HG03095 (cell line): ENCODE measurements around the gene TSPAN18.

Experiments
- ATAC-seq: cut with Tn5 transposase; IDR thresholded peaks from one replicate; pipeline ENCODE4 v1.9.1; 2021; ENCODE audit warnings: moderate library complexity; ENCODE audit not compliant: unreplicated experiment

Gene TSPAN18

DNA sequence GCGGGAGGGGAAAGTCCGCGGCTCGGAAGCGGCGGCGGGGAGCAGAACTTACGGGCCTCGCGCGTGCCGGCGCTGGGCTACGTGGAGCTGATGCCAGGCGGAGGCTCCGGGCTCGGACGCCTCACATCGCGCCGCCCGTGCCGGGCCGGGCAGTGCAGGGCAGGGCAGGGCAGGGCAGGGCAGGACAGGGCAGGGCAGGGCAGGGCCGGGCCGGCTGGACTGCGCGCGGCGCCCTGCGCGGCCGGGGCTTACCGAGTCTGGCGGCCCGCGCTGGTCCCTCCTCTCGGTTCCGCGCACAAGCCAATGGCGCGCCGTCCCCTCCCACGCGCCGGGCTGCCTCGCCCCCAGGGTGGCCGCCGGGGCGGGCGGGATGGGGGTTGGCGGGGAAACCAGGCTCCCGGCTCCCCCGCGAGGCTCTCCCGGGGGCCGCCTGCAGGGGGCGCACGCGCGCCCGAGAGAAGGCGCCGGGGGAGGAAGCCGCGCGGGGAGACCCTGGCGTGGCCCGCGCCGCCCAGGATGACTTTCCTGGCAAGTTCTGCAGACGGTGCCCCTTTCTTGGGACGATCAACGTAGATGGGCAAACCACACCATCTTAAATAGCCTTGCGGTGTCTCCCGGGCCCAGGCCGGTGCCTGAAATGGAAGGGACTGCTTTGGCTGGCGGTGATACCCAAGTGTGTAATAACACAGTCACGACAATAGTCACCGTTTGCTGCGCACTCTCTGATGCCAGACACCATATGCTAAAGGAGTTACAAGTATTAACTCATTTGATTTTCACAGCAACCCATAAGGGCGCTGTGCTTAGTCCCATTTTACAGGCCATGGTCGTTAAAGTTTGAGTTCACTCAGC, 224.1 kb downstream of the TSPAN18 start, which contains the start of gene TP53I11:
Gene TP53I11 (minus strand): TSS at position 259 of the 852 bp plus-strand sequence. CDS start 12,548 bp downstream, outside the sequence.
- ATAC-seq: no peak

DNA sequence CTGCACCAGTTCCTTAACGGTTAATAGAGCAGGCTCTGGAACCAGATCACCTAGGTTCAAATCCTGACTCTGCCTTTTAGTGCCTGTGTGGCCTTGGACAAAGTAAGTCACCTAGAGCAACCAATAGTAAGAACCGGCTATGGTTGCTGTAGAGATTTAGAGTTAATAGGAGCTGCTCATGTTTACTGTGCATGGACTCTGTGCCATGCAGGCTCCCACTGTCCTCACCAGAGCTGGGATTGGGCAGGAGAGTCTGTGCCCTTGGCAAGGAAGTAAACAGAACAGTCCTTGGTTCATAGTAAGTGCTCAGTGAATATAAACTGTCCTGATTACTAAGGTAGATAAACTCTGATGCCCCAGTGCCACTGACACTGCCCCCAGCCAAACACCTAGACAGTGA, 225.3 kb downstream of the TSPAN18 start:
- ATAC-seq: no peak

GRCh38 chr11:44952500-44953260, 225.9 kb downstream of the TSPAN18 start:
- ATAC-seq: no peak

GRCh38 chr11:44954051-44954906, 227.5 kb downstream of the TSPAN18 start:
- no peak for ATAC-seq

DNA sequence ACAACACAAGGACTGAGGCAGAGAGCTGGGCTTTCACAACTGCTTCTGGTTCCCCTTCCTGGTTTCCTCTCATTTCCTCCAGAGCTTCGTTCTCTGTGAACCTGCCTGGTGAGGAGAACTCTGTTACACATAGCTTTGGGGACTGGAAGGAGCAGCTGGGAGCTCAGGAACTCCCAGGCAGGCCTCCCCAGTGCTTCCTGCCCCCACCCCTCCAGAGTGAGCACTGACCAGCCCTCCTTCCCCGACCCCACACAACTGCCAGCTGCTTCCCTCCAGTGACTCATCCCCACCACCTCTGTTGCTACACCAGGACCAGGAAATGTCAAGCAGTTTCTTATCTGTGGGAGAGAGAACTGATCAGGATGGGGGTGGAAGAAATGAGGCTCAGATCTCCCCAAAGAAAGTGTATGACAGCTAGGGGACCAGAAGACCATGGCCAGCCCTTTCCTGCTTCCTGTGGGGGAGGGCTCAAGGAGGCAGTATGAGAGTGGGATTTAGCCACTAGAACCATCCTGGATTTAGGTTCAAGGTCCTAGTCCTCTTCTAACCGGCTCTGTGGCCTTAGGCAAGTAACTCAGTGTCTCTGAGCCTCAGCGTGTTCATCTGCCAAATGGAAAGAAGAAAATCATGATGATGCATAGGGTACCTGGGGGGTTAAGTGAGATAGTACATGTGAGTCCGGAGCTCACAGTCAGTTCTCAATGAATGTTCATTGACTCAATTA, 228.4 kb downstream of the TSPAN18 start:
- no peak for ATAC-seq

- ATAC-seq: no peak
Measured at GRCh38 chr11:44957040-44957515, 230.3 kb downstream of the TSPAN18 start.

DNA sequence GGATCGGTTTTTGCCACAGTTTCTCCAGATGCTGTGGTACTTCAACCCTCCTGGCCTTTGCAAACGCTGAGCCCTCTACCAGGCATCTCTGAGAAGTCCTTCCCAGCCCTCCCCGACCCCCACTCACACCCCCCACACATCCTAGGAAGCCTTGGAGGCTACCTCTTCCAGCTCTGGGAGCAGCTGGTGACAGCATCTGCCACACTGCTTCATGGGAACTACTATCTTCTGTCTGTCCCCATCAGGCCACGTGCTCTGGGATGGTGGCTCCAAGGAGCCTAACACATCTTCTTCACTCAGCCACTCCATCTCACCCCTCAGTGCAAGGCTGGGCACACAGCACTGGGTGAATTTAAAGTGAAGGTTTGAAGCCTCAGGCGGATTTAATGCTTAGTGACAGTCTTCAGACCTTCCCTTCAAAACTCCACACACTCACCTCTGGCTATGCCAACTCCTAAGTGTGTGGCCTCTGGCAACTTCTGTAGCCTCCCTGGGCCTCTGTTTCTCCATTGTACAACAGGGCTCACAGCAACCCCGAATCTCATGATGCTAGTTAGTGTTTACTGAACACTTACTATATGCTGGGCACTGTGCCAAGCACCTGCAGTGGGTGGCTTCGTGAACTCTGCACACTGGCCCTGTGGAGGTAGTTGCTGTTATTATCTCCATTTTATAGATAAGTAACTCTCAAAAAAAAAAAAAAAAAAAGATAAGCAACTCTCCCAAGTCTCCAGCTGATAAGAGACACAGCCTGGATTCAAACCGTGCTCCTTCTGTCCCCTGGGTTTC, 231.2 kb downstream of the TSPAN18 start:
- no peak for ATAC-seq

DNA sequence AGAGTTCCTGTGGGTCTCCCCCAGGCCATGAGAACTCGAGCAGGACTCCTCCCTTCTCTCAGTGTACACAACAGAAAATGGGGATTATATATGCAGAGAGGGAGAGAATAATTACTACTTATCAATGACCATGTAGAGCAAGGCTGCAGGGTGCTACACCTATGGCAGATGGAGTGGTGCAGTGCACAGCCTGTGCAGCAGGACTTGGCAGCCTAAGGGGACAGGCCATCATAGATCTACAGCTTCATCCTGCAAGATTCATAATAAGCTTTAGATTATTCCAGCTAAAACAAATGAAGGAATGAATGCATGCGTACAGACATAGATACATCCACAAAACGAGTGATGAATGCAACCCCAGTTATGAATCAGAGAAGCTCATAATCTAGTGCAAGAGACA, 232.3 kb downstream of the TSPAN18 start:
- no peak for ATAC-seq

- ATAC-seq: no peak
Measured at GRCh38 chr11:44960200-44960845, 233.6 kb downstream of the TSPAN18 start.

DNA sequence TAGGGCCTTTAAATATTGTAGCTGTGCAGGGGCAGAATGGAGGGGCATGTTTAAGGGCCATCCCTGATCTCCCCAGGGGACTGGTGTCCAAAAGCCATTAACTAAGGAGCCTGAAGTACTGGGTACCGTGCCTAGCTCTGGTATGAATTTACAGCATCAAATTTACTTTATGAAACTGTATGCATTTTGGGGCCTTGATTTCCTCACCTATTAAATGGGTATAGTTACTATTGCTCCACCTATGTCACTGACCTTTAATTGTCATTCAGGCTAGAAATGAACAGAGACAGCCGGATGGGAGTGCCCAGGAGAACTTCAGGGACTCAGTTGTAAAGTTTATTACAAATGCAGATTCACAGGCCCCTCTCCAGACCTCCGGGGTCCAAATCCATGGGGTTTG, 235.7 kb downstream of the TSPAN18 start:
- ATAC-seq: no peak

GRCh38 chr11:44963136-44963535, 236.4 kb downstream of the TSPAN18 start:
- ATAC-seq: no peak

- ATAC-seq: no peak
Measured at GRCh38 chr11:44963948-44964347, 237.2 kb downstream of the TSPAN18 start.

- no peak for ATAC-seq
Measured at GRCh38 chr11:44964526-44965209, 237.9 kb downstream of the TSPAN18 start.

- ATAC-seq: no peak
Measured at GRCh38 chr11:44966694-44967093, 239.9 kb downstream of the TSPAN18 start.

GRCh38 chr11:44967930-44968496, 241.3 kb downstream of the TSPAN18 start:
- no peak for ATAC-seq

GRCh38 chr11:44968510-44968909, 241.7 kb downstream of the TSPAN18 start:
- ATAC-seq: no peak

DNA sequence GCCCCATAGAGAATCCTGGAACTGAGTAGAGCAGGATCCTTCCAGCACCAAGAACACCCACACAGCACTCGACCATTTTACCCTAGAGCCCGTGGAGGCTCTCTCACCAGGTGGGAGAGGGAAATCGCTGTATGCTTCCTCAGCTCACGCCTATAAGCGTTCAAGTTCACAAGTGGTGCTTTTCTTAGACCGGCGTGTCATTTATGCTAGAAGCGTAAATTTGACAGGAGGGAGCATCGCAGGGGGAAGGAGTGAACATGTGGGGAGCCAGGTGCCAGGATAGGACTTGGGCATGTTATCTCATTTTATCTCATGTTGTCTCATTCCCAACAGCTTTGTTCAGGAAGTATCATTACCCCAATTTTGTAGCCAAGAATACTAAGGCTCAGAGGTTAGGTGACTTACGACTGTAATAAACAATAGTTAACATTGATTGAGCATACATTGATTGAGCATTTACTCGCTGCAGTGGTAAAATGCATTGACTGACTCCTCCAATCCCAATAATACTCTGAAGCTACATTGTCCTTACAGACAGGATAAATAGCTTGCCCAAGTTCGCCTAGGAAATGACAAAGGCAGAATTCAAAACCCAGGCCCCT, 243.0 kb downstream of the TSPAN18 start:
- no peak for ATAC-seq

DNA sequence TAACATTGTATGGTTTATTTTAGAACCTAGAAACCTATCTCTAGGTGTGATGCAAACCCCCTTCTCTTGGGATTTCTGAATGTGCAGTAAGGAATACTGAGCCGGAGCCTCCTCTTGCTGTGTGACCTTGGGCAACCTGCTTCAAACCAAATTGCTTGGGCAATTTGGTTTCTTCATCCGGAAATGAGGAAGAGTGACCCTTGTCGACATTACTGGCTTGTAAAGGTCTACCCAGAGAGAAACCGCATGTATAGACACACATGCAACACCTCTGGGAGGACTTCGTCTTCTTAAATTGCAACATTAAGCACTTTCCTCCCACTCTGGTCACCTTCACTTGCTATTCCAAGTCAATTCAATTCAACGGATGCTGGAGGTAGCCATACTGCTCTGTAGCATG, 243.5 kb downstream of the TSPAN18 start:
- no peak for ATAC-seq
